Caco-2 (cell line): Measurements from ENCODE around the gene CCDC191. TPM values are rescaled to one million over a fixed set of nuclear protein-coding genes. Genes with fewer than 3 reads are reported as not detected.

Experiments
- BruUV-seq: library from RNA; stranded (reverse); fragments of 400-500 nt; replicated peaks from 2 replicates; lab custom pipeline; 2021; lab: Mats Ljungman, UMichigan
- CTCF ChIA-PET: fragments of 300-600 bp; sonication (Branson Sonifier 250); formaldehyde crosslinking; loops from one replicate; lab custom pipeline; 2022; ENCODE audit warnings: antibody characterized with exemption; lab: Charles Lee
- POLR2A ChIA-PET: fragments of 300-600 bp; sonication (Branson Sonifier 250); formaldehyde crosslinking; loops from one replicate; lab custom pipeline; 2022; ENCODE audit warnings: antibody characterized with exemption; lab: Charles Lee
- DNase-seq, 2 experiments: peaks; one replicate each; pipeline versions ENCODE4 v3.0.0 to v3.0.0-alpha.2; 2020 to 2022
- H3K27me3 ChIP-seq: replicated peaks from 2 replicates; pipeline ENCODE4 v1.6.0; 2011; ENCODE audit warnings: low read length; ENCODE audit not compliant: control insufficient read depth, insufficient read depth
- H3K36me3 ChIP-seq: 2 replicates; pipeline ENCODE4 v1.5.1; 2011; ENCODE audit warnings: low read length; ENCODE audit not compliant: control insufficient read depth, insufficient read depth
- H3K4me1 ChIP-seq: fragments of 250-450 bp; sonication (Bioruptor Pico); 2 replicates; pipeline ENCODE4 v1.5.1; 2020; ENCODE audit warnings: mild to moderate bottlenecking
- H3K4me3 ChIP-seq: 2 replicates; pipeline ENCODE4 v1.5.1; 2011; ENCODE audit warnings: low read depth, mild to moderate bottlenecking, control low read depth, low read length
- H3K9me3 ChIP-seq: fragments of 250-450 bp; sonication (Bioruptor Pico); 2 replicates; pipeline ENCODE4 v1.5.1; 2020; ENCODE audit warnings: mild to moderate bottlenecking, moderate library complexity
- H3K27ac Mint-ChIP-seq: one replicate; pipeline ENCODE4 v1.8.0; 2022; ENCODE audit warnings: mixed read lengths; ENCODE audit not compliant: unreplicated experiment
- H3K27me3 Mint-ChIP-seq: one replicate; pipeline ENCODE4 v1.8.0; 2022; ENCODE audit warnings: mixed read lengths; ENCODE audit not compliant: insufficient read depth, unreplicated experiment
- H3K36me3 Mint-ChIP-seq: one replicate; pipeline ENCODE4 v1.8.0; 2022; ENCODE audit warnings: mild to moderate bottlenecking, mixed read lengths; ENCODE audit not compliant: insufficient read depth, unreplicated experiment
- H3K4me1 Mint-ChIP-seq: one replicate; pipeline ENCODE4 v1.8.0; 2022; ENCODE audit warnings: low read depth, mixed read lengths; ENCODE audit not compliant: unreplicated experiment
- H3K4me3 Mint-ChIP-seq: one replicate; pipeline ENCODE4 v1.8.0; 2022; ENCODE audit warnings: mild to moderate bottlenecking, moderate library complexity, mixed read lengths; ENCODE audit not compliant: unreplicated experiment
- H3K9me3 Mint-ChIP-seq: one replicate; pipeline ENCODE4 v1.8.0; 2022; ENCODE audit warnings: mixed read lengths; ENCODE audit not compliant: unreplicated experiment
- CTCF ChIP-seq, 2 experiments: fragments of 200-600 bp in 1 of 2; IDR thresholded peaks; 1 replicate in 1 of 2; 2 replicates in 1 of 2; pipeline versions ENCODE4 v1.5.1 to v1.8.0; 2011 to 2022; ENCODE audit warnings: antibody characterized with exemption in 1 of 2, control low read depth in 1 of 2, inconsistent platforms in 1 of 2, low read depth in 1 of 2, low read length in 1 of 2, mild to moderate bottlenecking in 1 of 2, moderate library complexity in 1 of 2; ENCODE audit not compliant: insufficient read depth in 1 of 2, severe bottlenecking in 1 of 2, unreplicated experiment in 1 of 2
- intact Hi-C: fragments of 100-400 bp; cut with micrococcal nuclease; formaldehyde crosslinking; loops from one replicate; pipeline ENCODE4 v1.10.0; 2022; ENCODE audit not compliant: unreplicated experiment
- total RNA-seq: library from RNA; stranded (reverse); gene quantifications from 2 replicates; pipeline ENCODE4 v1.2.3, GENCODE V29; 2022

CCDC191 gene
- total RNA-seq, 1 experiment from 2014 or later, result 2.2 TPM

DNA sequence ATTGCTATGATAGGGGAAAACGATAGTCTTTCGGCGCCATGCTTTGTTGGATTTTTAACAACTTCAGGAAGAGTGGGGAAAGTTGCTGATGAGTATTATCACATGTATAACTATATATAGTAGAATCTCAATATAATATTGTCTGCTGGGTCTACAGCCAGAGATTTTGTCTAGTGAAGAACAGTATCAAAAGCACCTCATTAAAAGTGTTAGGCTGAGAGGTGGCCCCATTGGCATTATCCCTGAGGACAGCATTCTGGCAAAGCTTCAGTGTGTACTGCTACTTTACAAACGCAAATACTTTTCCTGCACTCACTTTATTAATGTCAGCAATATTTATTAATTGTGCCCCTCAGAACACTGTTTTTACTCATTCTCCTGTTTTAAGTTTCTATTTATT lies 12.0 kb upstream of the CCDC191 start:
- H3K9me3 Mint-ChIP-seq, result no peaks in the 10 kb centered on the region
- intact Hi-C loops, result no loop called here
- H3K4me3 Mint-ChIP-seq, result no peak overlapping the region
- peaks cover 38% of the 10 kb centered on the region for H3K36me3 Mint-ChIP-seq
- BruUV-seq, result no TSS peak
- no peaks in the 10 kb centered on the region for H3K4me1 Mint-ChIP-seq
- no peak overlapping the region for H3K4me3 ChIP-seq
- no peak for TF ChIP-seq CTCF (IDR thresholded peaks at IDR 0.05; ENCODE audit: insufficient read depth in 1 of 2, low read depth in 1 of 2, low read length in 1 of 2, severe bottlenecking in 1 of 2, unreplicated experiment in 1 of 2)
- H3K4me1 ChIP-seq, result no peaks in the 10 kb centered on the region
- H3K9me3 ChIP-seq, result no peaks in the 10 kb centered on the region
- no peak for DNase-seq
- no peaks in the 10 kb centered on the region for H3K36me3 ChIP-seq
- ChIA-PET CTCF (no interaction called here), POLR2A (no interaction called here)
- H3K27ac Mint-ChIP-seq, result no peak overlapping the region
- H3K27me3 Mint-ChIP-seq, result no peaks in the 10 kb centered on the region
- no peaks in the 10 kb centered on the region for H3K27me3 ChIP-seq

DNA sequence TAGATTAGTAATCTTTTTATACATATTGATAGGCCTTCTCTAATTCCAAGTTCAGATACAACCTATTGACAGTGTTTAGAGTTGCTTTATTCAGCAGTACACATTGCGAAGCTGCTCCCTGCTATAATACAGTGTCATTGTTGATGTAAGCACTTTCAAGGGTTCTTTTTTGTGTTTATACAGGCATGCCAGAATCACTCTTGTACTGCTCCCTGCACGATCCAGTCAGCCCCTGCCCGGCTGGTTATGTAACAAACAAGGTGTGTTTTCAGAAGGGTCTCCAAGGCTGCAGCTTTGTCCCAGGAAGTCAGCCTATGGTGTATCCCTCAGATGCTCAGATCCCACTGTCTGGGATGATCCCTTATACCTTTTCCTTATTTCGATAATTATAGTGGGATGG lies 11.5 kb upstream of the CCDC191 start:
- Histone ChIP-seq H3K27me3 (no peaks in the 10 kb centered on the region), H3K4me3 (no peak overlapping the region), H3K36me3 (no peaks in the 10 kb centered on the region), H3K9me3 (no peaks in the 10 kb centered on the region), H3K4me1 (no peaks in the 10 kb centered on the region)
- POLR2A ChIA-PET, result no interaction called here
- Mint-ChIP-seq H3K4me3 (no peak overlapping the region), H3K4me1 (no peaks in the 10 kb centered on the region), H3K9me3 (no peaks in the 10 kb centered on the region), H3K27ac (no peak overlapping the region), H3K36me3 (peaks cover 33% of the 10 kb centered on the region), H3K27me3 (no peaks in the 10 kb centered on the region)
- CTCF ChIA-PET, result no interaction called here
- BruUV-seq, result no TSS peak
- intact Hi-C loops, result no loop called here
- TF ChIP-seq CTCF (IDR thresholded peaks at IDR 0.05; ENCODE audit: insufficient read depth in 1 of 2, low read depth in 1 of 2, low read length in 1 of 2, severe bottlenecking in 1 of 2, unreplicated experiment in 1 of 2), result no peak
- no peak for DNase-seq

DNA sequence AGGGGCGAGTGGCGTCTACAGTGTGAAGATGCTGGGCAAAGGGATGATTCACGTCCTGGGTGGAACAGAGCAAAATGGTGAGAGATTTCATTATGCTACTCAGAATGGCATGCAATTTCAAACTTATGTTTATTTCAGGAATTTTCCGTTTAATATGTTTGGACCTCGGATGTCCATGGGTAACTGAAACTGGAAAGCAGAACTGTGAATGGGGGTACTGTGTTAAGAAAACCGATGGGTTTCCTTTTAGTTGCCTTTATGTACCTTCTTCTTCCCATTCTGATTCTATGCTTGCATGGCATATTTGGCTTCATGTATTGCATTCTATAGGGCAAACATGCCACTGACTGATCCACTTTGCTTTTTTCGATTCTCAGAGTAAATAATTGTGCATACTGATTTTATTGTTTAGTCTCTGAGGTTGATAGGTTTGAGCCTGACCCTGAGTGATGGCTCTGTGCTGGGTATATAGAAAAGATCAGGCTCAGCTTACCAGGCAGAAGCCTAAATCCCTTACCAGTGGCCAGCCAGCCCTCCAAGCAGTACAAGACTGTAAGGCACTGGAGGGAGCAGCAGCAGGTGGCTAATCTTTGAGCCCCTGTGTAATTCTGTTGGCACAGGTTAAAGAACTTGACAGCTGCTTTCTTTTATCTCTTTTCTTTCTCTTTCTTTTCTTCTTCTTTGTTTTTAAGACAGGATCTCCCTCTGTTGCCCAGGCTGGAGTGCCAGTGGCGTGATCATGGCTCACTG lies 4.8 kb upstream of the CCDC191 start:
- H3K27me3 Mint-ChIP-seq, result no peaks in the 10 kb centered on the region
- Histone ChIP-seq H3K4me1 (no peaks in the 10 kb centered on the region), H3K27me3 (no peaks in the 10 kb centered on the region), H3K36me3 (no peaks in the 10 kb centered on the region), H3K9me3 (no peaks in the 10 kb centered on the region), H3K4me3 (no peak overlapping the region)
- H3K27ac Mint-ChIP-seq, result no peak overlapping the region
- no peak for TF ChIP-seq CTCF (IDR thresholded peaks at IDR 0.05; ENCODE audit: insufficient read depth in 1 of 2, low read depth in 1 of 2, low read length in 1 of 2, severe bottlenecking in 1 of 2, unreplicated experiment in 1 of 2)
- peaks cover 13% of the 10 kb centered on the region for H3K4me1 Mint-ChIP-seq
- intact Hi-C loops, result no loop called here
- no peaks in the 10 kb centered on the region for H3K9me3 Mint-ChIP-seq
- CTCF ChIA-PET, result no interaction called here
- DNase-seq, result no peak
- no peak overlapping the region for H3K4me3 Mint-ChIP-seq
- POLR2A ChIA-PET, result no interaction called here
- H3K36me3 Mint-ChIP-seq, result peaks cover 12% of the 10 kb centered on the region
- BruUV-seq, result no TSS peak
